SK-MEL-5 (cell line): ENCODE measurements around the gene NMT1. TPM values are rescaled to one million over a fixed set of nuclear protein-coding genes. Genes with fewer than 3 reads are reported as not detected.
A peak's percentile ranks its signal among the peaks of the same experiment; 100 is the strongest.
"Not testable (repeated sequence)": the region's sequence is repeated elsewhere in the genome, so short reads cannot be mapped to it uniquely, and the experiment has no call there.

Source experiments
- DNase-seq: peaks from one replicate; pipeline ENCODE4 v3.0.0-alpha.2; 2016; ENCODE audit warnings: low read depth, low spot score
- in situ Hi-C: cut with HindIII; loops from 2 replicates; pipeline ENCODE4 v1.10.0; 2016; ENCODE audit warnings: low sequenced_read_pairs, high pct_unique_total_duplicates, low pct_unique_long_range_greater_than_20kb
- total RNA-seq: library from RNA; depleted of rRNA; stranded (reverse); fragments of >200 nt; shearing (Covaris generic); gene quantifications from 2 replicates; pipeline ENCODE4 v1.2.3, GENCODE V29; 2014

The NMT1 gene
- total RNA-seq, 1 experiment from 2014 or later, result 71.5 TPM

- DNase-seq, result no peak
- in situ Hi-C loops, result no loop called here
Observed at GRCh38 chr17:45031231-45032173, 29.6 kb upstream of the NMT1 start.

GRCh38 chr17:45032174-45032541 lies 29.0 kb upstream of the NMT1 start:
- in situ Hi-C loops, result no loop called here
- no peak for DNase-seq

GRCh38 chr17:45034599-45034998 lies 26.5 kb upstream of the NMT1 start:
- in situ Hi-C loops, result no loop called here
- DNase-seq, result no peak

- in situ Hi-C loops, result no loop called here
Observed at GRCh38 chr17:45035848-45036247, 25.3 kb upstream of the NMT1 start.

GRCh38 chr17:45036691-45037090 lies 24.4 kb upstream of the NMT1 start:
- in situ Hi-C loops, result no loop called here
- DNase-seq, result no peak

More at GRCh38 chr17:45035848-45036247, 25.3 kb upstream of the NMT1 start:
- DNase-seq, result no peak

- no peak for DNase-seq
- in situ Hi-C loops, result no loop called here
Observed at GRCh38 chr17:45038728-45039634, 22.1 kb upstream of the NMT1 start.

- in situ Hi-C loops, result no loop called here
- peak; percentile 38 for DNase-seq
Observed at GRCh38 chr17:45040459-45040858, 20.7 kb upstream of the NMT1 start.

GRCh38 chr17:45042346-45043120 lies 18.6 kb upstream of the NMT1 start:
- no peak for DNase-seq
- in situ Hi-C loops, result no loop called here

- in situ Hi-C loops, result no loop called here
- no peak for DNase-seq
Observed at GRCh38 chr17:45043813-45044540, 17.1 kb upstream of the NMT1 start.

- in situ Hi-C loops, result no loop called here
- DNase-seq, result peak; percentile 66
Observed at GRCh38 chr17:45046537-45047125, 14.5 kb upstream of the NMT1 start.

GRCh38 chr17:45048795-45049563 lies 12.1 kb upstream of the NMT1 start:
- in situ Hi-C loops, result no loop called here

GRCh38 chr17:45050481-45051059 lies 10.5 kb upstream of the NMT1 start:
- in situ Hi-C loops, result no loop called here
- peak; percentile 24 for DNase-seq

More at GRCh38 chr17:45048795-45049563, 12.1 kb upstream of the NMT1 start:
- peak; percentile 38 for DNase-seq

- peak; percentile 96 for DNase-seq
- in situ Hi-C loops, result no loop called here
Observed at GRCh38 chr17:45051060-45051719, 9.9 kb upstream of the NMT1 start, which contains the start of gene DCAKD. DCAKD (minus strand) TSS chr17:45051632; CDS start chr17:45034885, 16,747 bp downstream.

GRCh38 chr17:45051720-45052051 lies 9.4 kb upstream of the NMT1 start:
- DNase-seq, in situ Hi-C loops: not testable (repeated sequence)

- in situ Hi-C loops, result no loop called here
- DNase-seq, result peak; percentile 31
Observed at GRCh38 chr17:45052052-45052772, 8.9 kb upstream of the NMT1 start.
